SK-N-SH (cell line): ENCODE results near the gene RSKR.

ENCODE experiments used
- EP300 ChIP-seq, 2 experiments: IDR thresholded peaks; 2 replicates each; pipeline versions ENCODE4 v1.4.0 to v1.6.1; 2012; ENCODE audit warnings: borderline replicate concordance in 1 of 2, low read depth in 1 of 2, low read length in 1 of 2
- TF ChIP-seq, protein P1 (sequence below): fragments of 200-600 bp; sonication (generic); IDR thresholded peaks from 2 replicates; pipeline ENCODE4 v1.6.1; 2017; ENCODE audit warnings: antibody characterized with exemption, mild to moderate bottlenecking, moderate library complexity

DNA sequence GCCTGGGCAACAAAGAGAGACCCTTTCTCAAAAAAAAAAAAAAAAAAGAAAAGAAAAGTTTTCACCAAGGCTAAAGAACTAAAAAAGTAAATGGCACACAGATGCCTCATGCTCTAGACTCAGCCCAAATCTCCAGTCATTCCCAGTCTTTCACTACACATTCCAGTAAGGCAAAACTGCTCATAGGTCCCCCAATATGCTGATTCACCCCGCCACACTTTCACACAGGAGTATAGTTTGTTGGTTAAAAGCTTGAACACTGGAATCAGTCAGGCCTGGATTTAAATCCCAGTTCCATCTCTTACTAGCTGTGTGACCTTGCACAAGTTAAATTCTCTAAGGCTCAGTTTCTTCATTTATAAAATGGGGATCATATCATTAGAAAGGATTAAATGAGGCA, 44.5 kb downstream of the RSKR start:
- TF ChIP-seq, protein P1, sequence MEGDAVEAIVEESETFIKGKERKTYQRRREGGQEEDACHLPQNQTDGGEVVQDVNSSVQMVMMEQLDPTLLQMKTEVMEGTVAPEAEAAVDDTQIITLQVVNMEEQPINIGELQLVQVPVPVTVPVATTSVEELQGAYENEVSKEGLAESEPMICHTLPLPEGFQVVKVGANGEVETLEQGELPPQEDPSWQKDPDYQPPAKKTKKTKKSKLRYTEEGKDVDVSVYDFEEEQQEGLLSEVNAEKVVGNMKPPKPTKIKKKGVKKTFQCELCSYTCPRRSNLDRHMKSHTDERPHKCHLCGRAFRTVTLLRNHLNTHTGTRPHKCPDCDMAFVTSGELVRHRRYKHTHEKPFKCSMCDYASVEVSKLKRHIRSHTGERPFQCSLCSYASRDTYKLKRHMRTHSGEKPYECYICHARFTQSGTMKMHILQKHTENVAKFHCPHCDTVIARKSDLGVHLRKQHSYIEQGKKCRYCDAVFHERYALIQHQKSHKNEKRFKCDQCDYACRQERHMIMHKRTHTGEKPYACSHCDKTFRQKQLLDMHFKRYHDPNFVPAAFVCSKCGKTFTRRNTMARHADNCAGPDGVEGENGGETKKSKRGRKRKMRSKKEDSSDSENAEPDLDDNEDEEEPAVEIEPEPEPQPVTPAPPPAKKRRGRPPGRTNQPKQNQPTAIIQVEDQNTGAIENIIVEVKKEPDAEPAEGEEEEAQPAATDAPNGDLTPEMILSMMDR, result no peak
- no peak for TF ChIP-seq EP300 (IDR thresholded peaks at IDR 0.05; ENCODE audit: borderline replicate concordance in 1 of 2, low read depth in 1 of 2, low read length in 1 of 2)
